GM12891 (cell line): ENCODE results near the gene NEK6.

Source experiments
- POLR2A ChIP-seq: IDR thresholded peaks from 2 replicates; pipeline ENCODE4 v1.6.1; 2011; ENCODE audit warnings: low read depth, low read length, control low read depth
- SPI1 ChIP-seq: IDR thresholded peaks from 2 replicates; pipeline ENCODE4 v1.6.1; 2011; ENCODE audit warnings: low read depth, low read length, control low read depth

DNA sequence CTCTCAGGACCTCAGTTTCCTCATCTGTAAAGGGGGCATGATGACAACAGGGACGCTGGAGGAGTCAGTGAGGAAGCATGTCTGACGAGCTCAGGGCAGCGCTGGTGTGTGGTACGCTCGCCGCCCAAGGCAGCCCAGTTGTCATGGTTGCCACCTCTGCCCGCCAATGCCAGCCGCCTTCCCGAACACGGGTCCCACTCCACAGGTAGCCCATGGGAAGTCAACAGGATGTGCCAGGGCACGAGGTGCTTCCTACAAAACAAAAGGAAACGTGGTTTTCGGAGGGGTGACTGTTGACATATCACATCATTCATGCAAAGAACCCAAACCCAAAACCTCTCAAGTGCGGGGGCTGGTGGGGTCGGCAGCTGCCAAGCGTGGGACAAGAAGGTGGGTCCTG, 58.1 kb downstream of the NEK6 start:
- TF ChIP-seq SPI1: no peak
- no peak for TF ChIP-seq POLR2A
